Measurements from ENCODE around the gene NFKBIE.

NFKBIE gene

DNA sequence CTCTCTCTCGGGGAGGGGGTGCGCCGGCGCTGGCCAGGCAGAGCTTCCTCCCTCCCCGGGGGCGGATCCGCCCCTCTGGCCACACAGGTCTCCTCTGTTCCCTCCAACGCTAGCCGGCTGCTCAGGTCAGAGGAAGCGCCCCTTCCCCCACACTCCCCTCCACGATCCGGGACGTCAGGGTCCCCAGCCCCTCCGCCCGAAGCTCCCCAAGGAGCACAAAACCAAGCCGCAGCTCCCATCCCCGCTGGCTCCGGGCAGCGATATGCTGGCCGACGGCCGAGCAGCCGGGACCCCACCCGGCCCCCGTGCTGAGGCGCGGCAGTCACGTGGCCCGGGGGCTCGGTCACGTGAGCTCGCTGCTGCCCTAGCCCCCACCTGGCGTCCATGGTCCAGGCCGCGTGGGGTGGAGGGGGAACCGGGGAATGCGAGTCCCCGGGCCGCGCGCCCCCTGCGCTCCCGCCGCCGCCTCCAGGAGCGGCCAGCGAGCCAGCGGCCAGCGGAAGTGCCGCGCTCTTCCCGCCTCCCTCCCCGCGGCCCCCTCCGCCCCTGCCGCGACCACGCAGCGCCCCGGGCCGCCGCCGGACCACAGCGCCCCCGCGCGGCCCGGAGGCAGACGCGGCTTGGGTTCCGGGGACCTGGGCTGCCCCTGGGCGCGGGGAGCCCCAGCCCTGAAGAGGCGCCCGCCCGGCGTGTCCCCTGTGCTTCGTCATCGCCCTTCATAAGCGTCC, 8.2 kb downstream of the NFKBIE start, which contains the start of gene SLC35B2:
Gene SLC35B2, minus strand, starts transcription at position 504 of the 728 bp plus-strand sequence. Its CDS starts 118 bp downstream, at position 386.
- peak; percentile 67 for DNase-seq

DNA sequence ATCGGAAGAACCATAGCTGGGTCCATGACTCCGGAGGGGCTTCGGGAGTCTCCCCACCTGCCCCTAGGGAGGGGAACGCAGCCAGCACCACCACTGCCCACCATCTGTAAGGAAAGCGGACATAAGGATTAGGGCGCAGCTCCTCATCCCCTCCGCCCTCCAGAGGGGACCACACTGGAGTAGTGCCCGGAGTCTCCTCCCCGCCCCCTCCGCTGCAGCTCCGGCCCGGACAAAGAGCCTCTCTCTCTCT, 8.7 kb downstream of the NFKBIE start:
- DNase-seq: no peak

DNA sequence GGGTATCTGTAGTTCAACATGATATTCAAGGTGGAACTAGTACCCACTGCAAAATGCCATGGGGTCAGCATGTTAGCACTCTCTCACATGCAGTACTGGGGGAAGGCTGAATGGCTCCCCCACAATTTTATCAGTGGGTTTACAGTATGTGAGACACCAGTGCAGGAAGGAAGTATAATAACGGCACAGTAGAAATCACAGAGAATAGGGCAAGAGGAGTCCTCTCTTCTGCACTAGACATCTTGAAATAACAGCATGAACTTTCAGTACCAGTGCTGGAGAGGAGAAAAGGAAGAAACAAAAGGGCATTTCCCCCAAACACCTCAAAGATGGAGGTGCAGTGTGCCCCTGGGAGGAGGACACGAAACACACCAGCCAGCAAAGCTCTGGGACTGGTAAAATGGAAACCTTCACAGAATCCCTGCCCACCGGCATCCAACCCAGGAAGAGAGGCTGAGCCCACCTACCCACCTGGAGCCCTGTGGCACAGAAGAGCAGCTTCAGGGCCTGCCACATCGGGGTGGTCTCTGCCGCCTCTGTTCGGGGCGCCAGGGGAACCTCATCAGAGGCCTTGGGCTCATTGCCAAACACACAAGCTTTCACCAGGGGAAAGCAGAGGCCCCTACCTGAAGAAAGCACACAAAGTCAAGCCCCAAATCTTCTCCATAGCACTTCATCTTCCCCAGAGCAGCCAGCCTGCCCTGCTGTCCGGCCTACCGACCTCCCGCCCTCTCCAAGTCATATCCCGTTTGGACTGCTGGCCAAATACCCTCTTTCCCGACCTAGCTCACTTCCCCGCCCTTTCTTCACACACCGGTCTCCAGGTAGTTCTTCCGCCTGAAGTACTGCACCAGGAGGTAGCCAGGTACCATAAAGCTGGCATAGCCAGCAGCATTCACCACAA, 9.2 kb downstream of the NFKBIE start:
- peak; percentile 20 for DNase-seq

DNA sequence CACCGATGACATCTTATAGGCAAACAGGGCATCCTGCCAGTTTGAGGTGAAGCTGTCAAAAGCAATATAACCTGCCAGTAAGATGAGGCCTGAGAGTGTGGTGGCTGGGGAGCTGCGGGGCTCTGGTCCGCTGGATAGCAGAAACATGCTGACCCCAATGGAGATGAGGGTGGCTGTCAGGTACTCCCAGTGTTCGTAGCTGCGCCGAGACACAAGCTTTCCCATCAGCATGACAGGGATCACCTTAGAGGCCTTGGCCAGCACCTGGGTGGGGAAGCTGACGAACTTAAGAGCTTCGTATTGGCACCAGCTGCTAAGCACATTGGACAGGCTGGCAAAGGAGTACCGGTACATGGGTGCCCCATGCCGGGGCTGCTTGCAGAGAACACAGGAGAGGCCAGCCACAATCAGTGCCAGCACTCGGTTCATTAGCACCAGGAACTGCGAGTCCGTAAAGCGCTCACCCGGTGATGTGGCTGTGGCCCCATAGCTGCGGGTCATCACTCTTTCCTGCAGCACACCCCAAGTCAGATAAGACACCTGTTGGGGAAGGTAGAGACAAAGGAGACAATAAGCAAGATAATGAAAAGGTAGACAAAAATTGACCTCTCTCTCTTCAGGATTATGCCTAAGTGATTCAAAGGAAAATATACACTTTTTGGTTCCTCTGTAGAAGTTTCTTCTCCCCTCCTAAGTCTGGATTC, 10.1 kb downstream of the NFKBIE start:
- DNase-seq: no peak

DNA sequence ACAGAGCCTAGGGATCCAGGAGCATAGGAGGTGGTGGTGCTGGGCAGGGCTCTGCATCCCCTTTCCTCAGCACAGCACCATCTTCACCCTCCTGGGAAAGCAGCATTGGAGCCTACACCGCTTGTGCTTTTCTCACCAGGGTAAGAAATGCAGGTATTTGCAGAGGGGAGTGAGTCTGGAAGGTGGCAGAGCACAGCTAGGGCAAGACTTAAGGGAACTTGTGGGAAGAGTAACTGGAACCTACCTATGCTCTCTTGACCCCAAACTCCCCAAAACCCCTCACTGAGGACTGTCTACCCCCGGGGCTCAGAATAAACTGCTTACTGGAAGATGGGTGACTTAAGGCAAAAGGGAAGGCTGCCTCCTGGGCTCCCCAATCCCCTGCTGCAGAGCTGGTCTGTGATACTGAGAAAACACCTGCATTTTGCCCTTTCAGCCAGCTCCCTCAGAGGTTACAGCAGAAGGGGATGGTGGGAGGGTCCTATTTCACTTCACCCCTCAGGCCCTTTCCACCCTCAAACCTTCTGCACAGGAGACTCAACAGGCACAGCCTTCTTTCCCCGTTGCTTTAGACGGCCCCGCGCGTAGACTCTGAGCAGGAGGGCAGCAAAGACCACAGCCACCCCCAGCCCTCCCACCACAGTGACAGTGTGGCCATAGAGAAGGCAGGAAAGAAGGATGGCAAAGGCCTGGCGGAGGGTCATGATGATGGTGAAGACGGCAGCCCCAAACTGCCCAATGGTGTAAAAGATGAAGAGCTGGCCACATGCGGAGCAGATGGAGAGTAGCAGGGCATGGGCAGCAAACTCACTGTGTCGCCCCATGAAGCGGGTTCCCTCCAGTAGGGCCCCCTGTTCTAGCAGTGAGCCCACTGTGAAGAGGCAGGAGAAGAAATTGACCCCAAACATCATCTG, 10.9 kb downstream of the NFKBIE start:
- no peak for DNase-seq

DNA sequence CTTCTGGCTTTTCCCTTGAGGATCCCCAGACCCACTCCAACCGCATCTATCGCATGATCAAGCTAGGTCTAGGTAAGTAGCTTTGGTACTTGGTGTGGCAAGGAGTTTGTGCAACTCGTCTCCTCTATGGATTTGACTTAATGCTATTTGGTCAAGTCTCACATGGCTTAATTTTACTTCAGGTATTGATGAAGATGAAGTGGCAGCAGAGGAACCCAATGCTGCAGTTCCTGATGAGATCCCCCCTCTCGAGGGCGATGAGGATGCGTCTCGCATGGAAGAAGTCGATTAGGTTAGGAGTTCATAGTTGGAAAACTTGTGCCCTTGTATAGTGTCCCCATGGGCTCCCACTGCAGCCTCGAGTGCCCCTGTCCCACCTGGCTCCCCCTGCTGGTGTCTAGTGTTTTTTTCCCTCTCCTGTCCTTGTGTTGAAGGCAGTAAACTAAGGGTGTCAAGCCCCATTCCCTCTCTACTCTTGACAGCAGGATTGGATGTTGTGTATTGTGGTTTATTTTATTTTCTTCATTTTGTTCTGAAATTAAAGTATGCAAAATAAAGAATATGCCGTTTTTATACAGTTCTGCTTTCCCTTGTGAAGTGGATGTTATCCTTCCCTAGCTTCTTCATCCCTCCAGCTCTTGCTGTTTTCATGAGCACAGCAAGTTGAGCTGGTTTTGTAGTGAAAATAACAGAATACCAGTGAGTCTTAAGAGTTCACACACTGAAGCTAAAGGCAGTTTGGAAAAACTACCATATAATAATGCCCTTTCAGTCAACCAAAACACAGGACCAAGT, 11.8 kb downstream of the NFKBIE start:
- peak; percentile 68 for DNase-seq

DNA sequence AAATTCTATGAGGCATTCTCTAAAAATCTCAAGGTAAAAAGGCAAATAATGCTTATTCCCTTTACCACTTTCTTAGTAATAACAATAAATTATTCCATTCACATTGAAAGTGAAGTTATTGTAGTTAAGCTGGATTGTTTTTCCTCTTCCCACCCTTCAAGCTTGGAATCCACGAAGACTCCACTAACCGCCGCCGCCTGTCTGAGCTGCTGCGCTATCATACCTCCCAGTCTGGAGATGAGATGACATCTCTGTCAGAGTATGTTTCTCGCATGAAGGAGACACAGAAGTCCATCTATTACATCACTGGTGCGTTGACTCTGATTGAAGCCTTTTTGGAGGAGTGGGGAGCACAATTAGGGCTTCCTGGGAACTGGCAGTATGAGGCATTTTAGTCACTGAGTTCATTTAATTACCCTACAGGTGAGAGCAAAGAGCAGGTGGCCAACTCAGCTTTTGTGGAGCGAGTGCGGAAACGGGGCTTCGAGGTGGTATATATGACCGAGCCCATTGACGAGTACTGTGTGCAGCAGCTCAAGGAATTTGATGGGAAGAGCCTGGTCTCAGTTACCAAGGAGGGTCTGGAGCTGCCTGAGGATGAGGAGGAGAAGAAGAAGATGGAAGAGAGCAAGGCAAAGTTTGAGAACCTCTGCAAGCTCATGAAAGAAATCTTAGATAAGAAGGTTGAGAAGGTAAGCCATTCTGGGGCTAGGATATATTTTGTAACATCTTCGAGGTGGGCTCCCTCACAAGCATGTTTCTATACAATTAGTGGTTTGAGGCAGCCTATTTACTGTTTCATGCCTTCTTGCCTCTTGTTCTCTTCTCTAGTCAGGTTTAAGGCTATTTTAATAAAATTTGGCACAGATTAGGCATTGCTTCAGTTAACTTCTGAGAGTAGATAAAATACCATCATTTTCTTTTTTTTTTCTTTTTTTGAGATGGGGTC, 13.5 kb downstream of the NFKBIE start:
- DNase-seq: no peak

DNA sequence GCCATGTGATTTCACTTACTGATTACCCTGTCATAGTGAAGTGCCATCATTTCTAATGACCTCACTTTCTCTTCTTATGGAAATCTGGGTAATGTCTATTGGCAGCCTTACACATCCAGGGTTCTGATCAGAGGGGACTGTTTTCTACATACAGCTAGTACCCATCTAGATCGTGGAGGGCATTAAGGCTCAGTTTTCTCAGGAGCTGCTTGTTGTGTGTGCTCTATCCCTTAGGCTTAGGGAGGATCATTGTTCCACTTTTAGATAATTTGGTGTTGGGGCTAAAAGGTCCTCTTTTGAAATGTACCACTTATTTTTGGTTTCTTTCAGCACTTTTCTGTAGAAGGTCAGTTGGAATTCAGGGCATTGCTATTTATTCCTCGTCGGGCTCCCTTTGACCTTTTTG, 14.6 kb downstream of the NFKBIE start:
- no peak for DNase-seq

DNA sequence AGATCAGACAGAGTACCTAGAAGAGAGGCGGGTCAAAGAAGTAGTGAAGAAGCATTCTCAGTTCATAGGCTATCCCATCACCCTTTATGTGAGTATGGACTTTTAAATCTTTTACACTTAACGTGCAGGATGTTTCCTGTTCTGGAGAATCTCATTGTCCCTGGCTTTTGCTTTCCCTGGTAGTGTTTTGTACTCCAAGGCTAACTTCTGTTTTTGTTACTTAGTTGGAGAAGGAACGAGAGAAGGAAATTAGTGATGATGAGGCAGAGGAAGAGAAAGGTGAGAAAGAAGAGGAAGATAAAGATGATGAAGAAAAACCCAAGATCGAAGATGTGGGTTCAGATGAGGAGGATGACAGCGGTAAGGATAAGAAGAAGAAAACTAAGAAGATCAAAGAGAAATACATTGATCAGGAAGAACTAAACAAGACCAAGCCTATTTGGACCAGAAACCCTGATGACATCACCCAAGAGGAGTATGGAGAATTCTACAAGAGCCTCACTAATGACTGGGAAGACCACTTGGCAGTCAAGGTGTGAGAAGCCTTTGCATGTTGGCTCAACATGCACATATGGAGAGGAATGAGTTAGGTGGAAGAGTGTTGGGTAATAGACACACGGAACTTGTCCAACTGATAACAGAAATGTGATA, 15.2 kb downstream of the NFKBIE start:
- no peak for DNase-seq

DNA sequence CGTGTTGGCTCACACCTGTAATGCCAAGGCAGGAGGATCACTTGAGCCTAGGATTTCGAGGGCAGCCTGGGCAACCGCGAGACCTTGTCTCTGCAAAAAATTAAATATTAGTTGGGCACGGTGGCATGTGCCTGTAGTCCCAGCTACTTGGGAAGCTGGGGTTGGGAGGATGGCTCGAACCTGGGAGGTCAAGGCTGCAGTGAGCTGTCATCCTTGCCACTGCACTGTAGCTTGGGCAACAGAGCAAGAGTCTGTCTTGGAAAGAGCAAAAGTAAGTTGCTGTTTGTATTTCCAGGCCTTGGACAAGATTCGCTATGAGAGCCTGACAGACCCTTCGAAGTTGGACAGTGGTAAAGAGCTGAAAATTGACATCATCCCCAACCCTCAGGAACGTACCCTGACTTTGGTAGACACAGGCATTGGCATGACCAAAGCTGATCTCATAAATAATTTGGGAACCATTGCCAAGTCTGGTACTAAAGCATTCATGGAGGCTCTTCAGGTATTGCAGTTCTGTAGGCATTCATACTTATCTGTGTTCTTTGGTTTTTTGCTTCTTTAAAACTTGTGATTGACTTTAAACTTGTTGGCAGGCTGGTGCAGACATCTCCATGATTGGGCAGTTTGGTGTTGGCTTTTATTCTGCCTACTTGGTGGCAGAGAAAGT, 16.1 kb downstream of the NFKBIE start:
- DNase-seq: no peak

DNA sequence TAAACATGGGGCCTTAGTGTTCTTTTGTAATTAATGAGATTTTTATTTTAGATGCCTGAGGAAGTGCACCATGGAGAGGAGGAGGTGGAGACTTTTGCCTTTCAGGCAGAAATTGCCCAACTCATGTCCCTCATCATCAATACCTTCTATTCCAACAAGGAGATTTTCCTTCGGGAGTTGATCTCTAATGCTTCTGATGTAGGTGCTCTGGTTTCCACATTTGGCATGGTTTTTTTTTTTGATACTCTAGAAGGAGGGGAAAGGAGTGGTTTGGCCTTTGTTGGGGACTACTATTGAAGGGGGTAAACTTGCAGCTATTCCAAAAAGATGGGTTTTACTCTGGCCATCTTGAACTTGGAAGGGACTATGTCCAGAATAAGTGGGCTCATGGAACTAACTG, 16.8 kb downstream of the NFKBIE start:
- DNase-seq: no peak

DNA sequence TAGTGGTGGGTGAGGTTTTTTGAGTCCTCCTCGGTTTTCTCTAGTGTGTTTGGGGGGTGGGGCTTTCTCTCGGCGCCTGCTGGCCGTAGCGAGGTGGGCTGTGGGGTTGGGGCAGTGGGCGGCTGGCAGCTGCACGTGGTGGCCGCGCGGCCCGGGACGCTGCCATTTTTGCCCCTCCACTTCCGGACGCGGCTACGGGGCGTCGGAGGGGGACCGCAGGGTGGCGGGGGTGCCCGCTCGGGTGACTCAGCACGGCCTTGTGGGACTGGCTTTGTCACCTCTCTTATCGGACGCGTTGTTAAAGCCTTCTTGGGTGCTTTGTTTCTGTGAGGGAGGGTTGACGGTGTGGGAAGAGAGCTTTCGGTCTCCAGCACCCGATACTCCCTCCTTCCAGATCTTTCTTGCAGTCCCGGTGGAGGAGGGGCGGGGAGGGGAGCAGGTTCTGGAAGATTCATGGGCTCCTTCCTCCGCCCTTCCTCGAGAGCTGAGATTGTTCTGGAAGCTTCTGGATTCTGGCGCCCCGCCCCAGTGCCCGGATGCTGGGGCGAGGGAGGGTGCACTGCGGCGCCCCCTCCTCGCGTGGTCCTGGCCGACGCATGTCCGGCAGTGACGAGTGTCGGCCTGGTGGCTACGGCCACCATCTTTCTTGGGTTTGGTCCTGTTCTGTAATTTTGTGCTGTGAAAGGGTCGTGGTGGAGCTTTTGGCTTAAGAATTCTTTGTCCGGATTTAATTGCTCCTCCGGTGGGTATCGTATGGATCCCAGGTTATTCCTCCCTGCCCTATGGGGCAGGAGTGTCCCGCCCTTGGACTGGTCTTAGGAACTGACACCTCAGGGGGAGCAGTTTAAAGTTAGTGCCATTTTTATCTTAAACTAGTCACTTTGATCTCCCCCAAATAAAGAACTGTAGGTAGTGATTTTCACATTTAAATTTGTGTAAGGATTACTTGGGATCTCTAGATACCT, 17.7 kb downstream of the NFKBIE start:
- peak; percentile 90 for DNase-seq

DNA sequence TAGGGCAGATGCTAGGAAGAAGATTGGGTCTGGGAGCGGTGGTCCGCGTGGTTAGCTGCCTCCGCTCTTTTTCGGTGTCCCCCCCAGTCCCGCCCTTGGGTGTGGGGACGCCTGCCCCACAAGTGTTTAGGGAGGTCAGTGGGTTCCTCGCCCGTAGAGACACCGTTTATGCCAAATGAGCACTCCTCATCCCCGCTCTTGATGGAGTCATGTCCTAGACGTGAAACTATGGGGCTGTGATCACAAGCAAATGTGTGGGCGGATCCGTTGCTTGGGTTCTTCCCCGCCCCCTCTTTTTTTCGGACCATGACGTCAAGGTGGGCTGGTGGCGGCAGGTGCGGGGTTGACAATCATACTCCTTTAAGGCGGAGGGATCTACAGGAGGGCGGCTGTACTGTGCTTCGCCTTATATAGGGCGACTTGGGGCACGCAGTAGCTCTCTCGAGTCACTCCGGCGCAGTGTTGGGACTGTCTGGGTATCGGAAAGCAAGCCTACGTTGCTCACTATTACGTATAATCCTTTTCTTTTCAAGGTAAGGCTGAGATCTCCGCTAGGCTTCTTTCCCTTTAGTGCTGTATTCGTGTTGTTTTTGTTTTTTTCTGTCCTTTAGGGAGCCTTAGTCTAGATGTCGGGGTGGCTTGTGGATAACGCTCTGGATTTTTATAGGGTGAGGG, 18.6 kb downstream of the NFKBIE start, which contains the start of gene HSP90AB1:
Gene HSP90AB1, plus strand, starts transcription at position 439 of the 675 bp plus-strand sequence. CDS start 1,529 bp downstream, outside the sequence.
- peak; percentile 96 for DNase-seq

DNA sequence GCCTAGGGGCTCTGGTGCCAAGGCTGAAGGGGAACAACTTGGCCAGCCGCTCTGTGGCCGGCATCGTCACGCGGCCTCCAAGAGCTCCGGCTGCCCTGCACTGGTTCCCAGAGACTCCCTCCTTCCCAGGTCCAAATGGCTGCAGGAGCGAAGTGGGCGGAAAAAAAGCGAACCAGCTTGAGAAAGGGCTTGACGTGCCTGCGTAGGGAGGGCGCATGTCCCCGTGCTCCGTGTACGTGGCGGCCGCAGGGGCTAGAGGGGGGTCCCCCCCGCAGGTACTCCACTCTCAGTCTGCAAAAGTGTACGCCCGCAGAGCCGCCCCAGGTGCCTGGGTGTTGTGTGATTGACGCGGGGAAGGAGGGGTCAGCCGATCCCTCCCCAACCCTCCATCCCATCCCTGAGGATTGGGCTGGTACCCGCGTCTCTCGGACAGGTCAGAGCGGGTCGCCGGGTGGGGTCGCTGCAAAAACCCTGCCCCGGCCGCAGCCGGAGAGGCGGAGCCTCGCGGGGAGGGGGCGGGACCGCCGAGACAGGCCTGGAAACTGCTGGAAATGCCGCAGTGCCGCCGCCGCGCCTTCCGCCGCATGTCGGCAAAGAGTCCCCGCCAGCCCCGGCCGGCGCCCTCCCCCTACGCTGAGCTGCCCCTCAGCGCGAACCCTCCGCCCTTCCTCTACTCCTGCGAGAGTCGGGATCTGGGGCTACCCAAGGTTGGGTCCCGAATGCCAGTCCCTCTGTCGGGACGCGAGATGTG, 19.3 kb downstream of the NFKBIE start:
- DNase-seq: peak; percentile 88

DNA sequence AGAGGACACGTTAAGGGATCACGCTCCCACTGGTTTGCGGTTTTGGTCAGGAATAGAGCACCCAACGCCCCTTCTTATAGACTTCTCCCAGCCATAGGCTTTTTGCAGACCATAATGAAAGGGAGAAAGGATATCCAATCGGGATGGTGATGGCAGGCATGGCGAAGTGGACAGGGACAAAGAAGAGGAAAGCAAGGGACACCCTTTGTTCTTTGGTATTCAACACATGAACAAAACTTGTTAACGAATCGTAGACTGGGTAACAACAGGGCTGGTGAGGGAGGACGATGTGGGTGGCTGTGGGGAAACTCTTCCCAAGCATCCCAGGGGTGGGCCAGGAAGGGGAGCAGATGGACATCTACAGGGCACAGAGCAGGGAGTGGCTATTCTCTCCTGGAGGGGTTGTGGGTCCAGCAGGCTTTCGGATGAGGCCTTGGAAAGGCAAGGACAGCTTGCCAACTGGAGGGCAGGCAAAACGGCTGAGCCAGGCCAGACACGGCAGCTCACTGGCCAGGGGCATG, 19.9 kb downstream of the NFKBIE start:
- DNase-seq: no peak

DNA sequence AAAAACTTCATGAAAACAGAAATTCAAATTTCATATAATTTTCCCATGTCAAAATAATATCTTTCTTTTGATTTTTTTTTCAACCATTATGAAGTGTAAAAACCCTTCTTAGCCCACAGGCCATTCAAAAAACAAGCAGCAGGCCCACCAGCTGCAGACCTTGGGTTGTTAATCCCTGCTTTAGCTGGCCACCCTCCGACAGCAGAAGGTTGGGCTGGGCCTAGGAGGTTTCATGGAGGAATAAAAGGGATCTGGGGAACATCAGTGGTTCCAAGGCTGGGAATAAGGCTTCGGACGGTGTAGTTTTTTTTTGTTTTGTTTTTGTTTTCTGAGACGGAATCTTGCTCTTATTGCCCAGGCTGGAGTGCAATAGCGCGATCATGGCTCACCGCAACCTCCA, 22.0 kb downstream of the NFKBIE start:
- no peak for DNase-seq

All from CD4-positive, alpha-beta T cell treated with Interleukin-6 for 4 hours (primary cell).